ENCODE data around the gene KCNC3.

GRCh38 chr19:50328224-50328872, 829 bp downstream of the KCNC3 start:
- peak; percentile 72 for TF ChIP-seq CTCF (IDR thresholded peaks at IDR 0.05)
- no peak for TF ChIP-seq ZFX (IDR thresholded peaks at IDR 0.05; ENCODE audit: borderline replicate concordance)
